Fibroblast of pulmonary artery (primary cell): ENCODE measurements around the gene ARHGAP10.
A peak's percentile ranks its signal among the peaks of the same experiment; 100 is the strongest.

Source experiments
- DNase-seq: peaks from one replicate; pipeline ENCODE4 v3.0.0-alpha.2; 2010; ENCODE audit warnings: low read depth
- H3K4me3 ChIP-seq: replicated peaks from 2 replicates; pipeline ENCODE4 v1.5.1; 2011; ENCODE audit warnings: low read depth, mild to moderate bottlenecking, control low read depth, low read length, moderate library complexity
- TF ChIP-seq, protein P1 (sequence below): IDR thresholded peaks from 2 replicates; pipeline ENCODE4 v1.5.1; 2011; ENCODE audit warnings: mild to moderate bottlenecking, control low read depth, low read length, inconsistent platforms; ENCODE audit errors: missing control alignments

ARHGAP10 gene

DNA sequence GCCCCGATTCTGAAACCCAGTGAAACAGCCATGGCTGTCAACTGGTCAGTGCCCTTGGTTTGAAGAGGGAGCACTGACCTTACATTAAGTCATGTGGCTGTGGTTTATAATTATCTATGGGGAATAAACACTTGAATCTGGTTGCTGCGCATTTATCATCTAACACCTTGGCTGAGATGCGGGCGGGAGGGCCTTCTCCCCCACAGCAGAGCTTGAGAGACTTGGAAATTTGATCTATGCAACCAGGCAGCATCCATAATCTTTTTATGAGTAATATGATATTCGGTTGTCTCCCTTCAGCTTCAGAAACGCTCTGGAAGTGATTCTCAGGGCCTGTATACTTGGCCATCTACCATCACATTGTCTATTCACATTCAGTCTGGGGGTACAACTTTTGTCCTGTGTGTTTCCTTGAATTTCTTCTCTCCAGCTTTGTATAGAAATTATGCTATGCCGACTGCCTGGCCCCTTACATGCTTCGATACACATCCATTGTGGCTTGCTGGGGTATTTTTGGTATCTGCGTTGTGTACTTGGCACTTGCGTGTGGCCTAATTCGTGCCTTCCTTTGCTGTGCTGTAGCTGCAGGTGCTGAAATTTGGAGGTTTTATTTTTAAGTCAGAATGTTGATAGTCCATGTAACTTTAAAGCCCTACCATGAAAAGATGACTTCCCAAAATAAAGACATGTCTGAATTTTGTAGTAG is 321.6 kb downstream of the ARHGAP10 start:
- no peak for DNase-seq
- TF ChIP-seq, protein P1, sequence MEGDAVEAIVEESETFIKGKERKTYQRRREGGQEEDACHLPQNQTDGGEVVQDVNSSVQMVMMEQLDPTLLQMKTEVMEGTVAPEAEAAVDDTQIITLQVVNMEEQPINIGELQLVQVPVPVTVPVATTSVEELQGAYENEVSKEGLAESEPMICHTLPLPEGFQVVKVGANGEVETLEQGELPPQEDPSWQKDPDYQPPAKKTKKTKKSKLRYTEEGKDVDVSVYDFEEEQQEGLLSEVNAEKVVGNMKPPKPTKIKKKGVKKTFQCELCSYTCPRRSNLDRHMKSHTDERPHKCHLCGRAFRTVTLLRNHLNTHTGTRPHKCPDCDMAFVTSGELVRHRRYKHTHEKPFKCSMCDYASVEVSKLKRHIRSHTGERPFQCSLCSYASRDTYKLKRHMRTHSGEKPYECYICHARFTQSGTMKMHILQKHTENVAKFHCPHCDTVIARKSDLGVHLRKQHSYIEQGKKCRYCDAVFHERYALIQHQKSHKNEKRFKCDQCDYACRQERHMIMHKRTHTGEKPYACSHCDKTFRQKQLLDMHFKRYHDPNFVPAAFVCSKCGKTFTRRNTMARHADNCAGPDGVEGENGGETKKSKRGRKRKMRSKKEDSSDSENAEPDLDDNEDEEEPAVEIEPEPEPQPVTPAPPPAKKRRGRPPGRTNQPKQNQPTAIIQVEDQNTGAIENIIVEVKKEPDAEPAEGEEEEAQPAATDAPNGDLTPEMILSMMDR = no peak
- no peak overlapping the region for H3K4me3 ChIP-seq

DNA sequence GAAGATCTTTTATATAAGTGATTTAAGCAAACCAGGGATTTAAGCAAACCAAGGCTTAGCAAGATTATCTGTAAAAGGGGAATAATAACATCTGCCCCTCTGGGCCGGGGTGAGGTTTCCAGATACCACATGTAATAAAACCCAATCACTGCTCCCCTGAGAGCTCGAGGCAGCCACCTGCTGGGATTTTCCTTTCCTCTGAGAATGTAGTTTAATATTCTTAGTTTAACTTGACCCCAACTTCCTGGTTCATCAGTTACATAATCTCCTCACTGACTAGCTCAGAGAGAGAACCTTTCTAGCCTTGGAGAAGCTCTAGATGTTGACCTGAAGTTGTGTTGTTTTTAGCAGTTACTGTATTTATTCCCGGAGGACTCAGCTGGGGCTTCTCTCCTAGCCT is 322.4 kb downstream of the ARHGAP10 start:
- DNase-seq = no peak
- H3K4me3 ChIP-seq = no peak overlapping the region
- TF ChIP-seq, protein P1 = no peak

DNA sequence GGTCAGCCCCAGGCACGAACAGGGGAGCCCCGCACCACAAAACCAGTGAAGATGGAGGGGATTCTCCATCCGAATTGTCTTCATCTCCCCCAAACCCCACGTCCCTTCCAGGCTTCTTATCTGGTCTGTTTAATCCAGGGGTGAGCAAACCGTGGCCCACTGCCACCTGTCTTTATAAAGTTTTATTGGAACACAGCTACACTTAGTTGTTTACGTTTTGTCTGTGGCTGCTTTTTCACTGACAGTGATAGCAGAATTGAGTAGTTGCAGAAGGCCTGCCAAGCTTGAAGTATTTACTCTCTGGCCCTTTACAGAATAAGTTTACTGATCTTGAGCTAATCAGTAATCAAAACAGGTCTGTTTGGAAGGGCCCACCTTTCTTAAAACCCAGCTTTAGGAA is 324.0 kb downstream of the ARHGAP10 start:
- DNase-seq = no peak
- TF ChIP-seq, protein P1 = no peak
- H3K4me3 ChIP-seq = no peak overlapping the region

DNA sequence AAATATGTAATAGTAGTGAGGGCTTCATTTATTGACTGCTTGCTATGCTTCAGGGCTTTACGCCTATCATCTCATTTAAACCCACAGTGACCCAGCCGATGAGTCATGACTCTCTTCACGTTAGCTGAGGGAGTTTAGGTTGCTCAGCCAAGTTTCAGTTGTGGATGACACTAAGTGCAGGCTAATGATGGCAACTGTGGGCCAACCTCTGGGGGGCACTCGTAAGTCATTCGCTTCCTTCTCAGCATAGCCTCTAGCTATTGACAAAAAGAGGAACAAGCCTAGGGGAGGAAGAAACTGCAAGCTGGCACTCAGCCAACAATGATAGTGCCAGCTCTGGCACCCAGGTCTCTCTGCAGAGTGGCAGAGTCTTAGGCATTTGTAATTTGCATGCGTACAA is 325.0 kb downstream of the ARHGAP10 start:
- H3K4me3 ChIP-seq = no peak overlapping the region
- TF ChIP-seq, protein P1 = no peak
- DNase-seq = peak; percentile 61

DNA sequence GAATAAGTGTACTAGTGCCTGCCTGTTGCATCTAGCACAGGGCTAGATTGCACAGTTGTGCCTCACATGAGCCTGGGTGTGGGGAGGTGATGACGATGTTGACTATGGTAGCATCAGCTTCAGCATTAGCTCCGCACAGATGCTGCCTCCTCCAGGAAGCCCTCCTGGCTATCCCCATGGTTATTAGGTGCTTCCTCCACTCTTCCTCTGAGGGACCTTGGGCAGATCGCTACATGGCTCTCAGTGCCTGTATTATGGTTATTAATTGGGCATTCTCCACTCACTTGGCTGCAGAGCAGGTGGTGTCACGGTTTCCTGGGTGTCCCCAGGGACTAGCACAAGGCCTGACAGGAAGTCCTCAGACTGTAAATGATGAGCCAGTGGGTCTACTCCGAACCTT is 325.6 kb downstream of the ARHGAP10 start:
- DNase-seq = no peak
- H3K4me3 ChIP-seq = no peak overlapping the region
- TF ChIP-seq, protein P1 = no peak

DNA sequence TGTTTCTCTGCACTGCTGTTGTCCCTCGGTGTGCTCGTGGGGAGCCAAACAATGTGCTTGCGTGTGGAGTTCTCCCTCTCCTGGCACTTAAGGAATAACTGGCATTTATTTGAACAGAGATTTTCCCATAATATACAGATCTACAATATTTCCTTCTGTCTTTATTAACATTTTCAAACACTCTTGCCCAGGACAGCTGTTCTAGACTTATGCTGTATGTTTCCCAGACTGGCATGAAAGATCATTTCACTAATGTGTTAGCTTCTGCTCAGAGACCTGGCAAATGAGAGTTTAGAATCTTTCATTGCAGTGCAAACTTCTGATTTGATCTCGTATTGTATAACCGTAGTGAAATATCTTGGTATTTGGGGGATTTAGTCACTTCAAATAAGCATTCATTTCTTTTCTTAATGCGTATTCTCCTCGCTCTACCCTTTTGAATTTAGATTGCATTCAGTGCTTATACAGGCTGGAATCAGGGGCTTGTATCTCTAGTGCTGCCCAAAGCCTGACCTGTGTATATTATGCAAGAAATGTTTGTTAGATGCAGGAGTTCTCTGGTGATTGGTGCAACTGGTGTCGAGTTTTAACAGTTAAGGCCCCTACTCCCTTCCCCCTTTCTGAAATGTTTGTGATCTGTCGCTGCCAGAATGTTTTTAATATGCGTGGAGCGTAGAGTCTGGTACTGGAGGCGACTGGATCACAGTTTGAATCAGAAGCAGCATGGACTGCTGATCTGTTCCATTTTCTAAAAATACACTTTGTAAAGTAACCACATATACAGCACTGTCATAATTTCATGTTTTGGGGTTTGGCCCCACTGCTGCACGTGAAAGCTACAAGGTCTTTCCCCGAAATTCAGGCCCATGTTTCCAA is 326.3 kb downstream of the ARHGAP10 start:
- no peak for DNase-seq
- TF ChIP-seq, protein P1 = no peak
- H3K4me3 ChIP-seq = no peak overlapping the region
